H1 (cell line): ENCODE results near the gene ELL. TPM values are rescaled to one million over a fixed set of nuclear protein-coding genes. Genes with fewer than 3 reads are reported as not detected.
A peak's percentile ranks its signal among the peaks of the same experiment; 100 is the strongest.

Source experiments
- CTCF ChIA-PET: fragments of 300-600 bp; sonication (Branson Sonifier 250); formaldehyde crosslinking; loops from one replicate; lab custom pipeline; 2021; ENCODE audit not compliant: partially characterized antibody; lab: Charles Lee
- POLR2A ChIA-PET: fragments of 300-600 bp; sonication (Branson Sonifier 250); formaldehyde crosslinking; loops from one replicate; lab custom pipeline; 2021; ENCODE audit warnings: inconsistent platforms; ENCODE audit not compliant: partially characterized antibody; lab: Charles Lee
- DNase-seq, 2 experiments: peaks; one replicate each; pipeline versions ENCODE4 v3.0.0 to v3.0.0-alpha.2; 2010 to 2022; ENCODE audit warnings: low spot score in 2 of 2, low read depth in 1 of 2, mixed read lengths in 1 of 2
- FAIRE-seq: peaks from 2 replicates; lab custom pipeline; 2011; peaks lifted over from hg19 to GRCh38; lab: Jason Lieb, UNC
- H2AFZ ChIP-seq: 2 replicates; pipeline ENCODE4 v1.8.1; 2012; ENCODE audit warnings: low read length, inconsistent platforms
- H2AK5ac ChIP-seq: 2 replicates; pipeline ENCODE4 v1.6.1; 2013; ENCODE audit warnings: low read depth, low read length
- H2BK120ac ChIP-seq: replicated peaks from 2 replicates; pipeline ENCODE3; 2013; ENCODE audit warnings: low read depth, low read length, inconsistent platforms
- H2BK12ac ChIP-seq: 2 replicates; pipeline ENCODE4 v1.6.1; 2013; ENCODE audit warnings: low read depth, low read length
- H2BK15ac ChIP-seq: 2 replicates; pipeline ENCODE4 v1.6.1; 2013; ENCODE audit warnings: low read length
- H2BK20ac ChIP-seq: 2 replicates; pipeline ENCODE4 v1.6.1; 2013; ENCODE audit warnings: low read length
- H2BK5ac ChIP-seq: 2 replicates; pipeline ENCODE4 v1.6.1; 2013; ENCODE audit warnings: low read depth, low read length
- H3K14ac ChIP-seq: 2 replicates; pipeline ENCODE4 v1.6.1; 2013; ENCODE audit warnings: inconsistent platforms; ENCODE audit not compliant: insufficient read length
- H3K18ac ChIP-seq: 2 replicates; pipeline ENCODE4 v1.6.1; 2013; ENCODE audit warnings: low read length; ENCODE audit errors: extremely low read depth
- H3K23ac ChIP-seq: 2 replicates; pipeline ENCODE4 v1.6.1; 2013; ENCODE audit warnings: inconsistent platforms; ENCODE audit not compliant: insufficient read length
- H3K23me2 ChIP-seq: 2 replicates; pipeline ENCODE4 v1.6.1; 2013; ENCODE audit warnings: low read depth, low read length
- H3K27ac ChIP-seq: 2 replicates; pipeline ENCODE4 v1.6.1; 2011; ENCODE audit warnings: low read depth, low read length, inconsistent platforms
- H3K27me3 ChIP-seq, 4 experiments: replicated peaks in 1 of 4; 1 replicate in 1 of 4; 2 replicates in 3 of 4; pipeline versions ENCODE4 v1.6.1 to v1.8.1; 2011 to 2013; ENCODE audit warnings: low read length in 3 of 4, mild to moderate bottlenecking in 3 of 4, inconsistent platforms in 2 of 4, mixed read lengths in 2 of 4, moderate library complexity in 1 of 4; ENCODE audit not compliant: control insufficient read depth in 3 of 4, insufficient read depth in 3 of 4; ENCODE audit errors: extremely low read depth in 1 of 4
- H3K36me3 ChIP-seq, 4 experiments: 2 replicates each; pipeline versions ENCODE4 v1.6.1 to v1.8.1; 2011 to 2013; ENCODE audit warnings: mild to moderate bottlenecking in 4 of 4, low read length in 3 of 4, moderate library complexity in 2 of 4, control low read depth in 1 of 4, inconsistent platforms in 1 of 4; ENCODE audit not compliant: insufficient read depth in 4 of 4, control insufficient read depth in 2 of 4
- H3K4ac ChIP-seq: replicated peaks from 2 replicates; pipeline ENCODE3; 2013; ENCODE audit warnings: low read length, low read depth, mixed read lengths, inconsistent platforms; ENCODE audit not compliant: insufficient read length
- H3K4me1 ChIP-seq, 4 experiments: replicated peaks in 1 of 4; 1 replicate in 1 of 4; 2 replicates in 3 of 4; pipeline versions ENCODE4 v1.6.1 to v1.8.1; 2011 to 2013; ENCODE audit warnings: low read length in 3 of 4, inconsistent platforms in 2 of 4, mixed read lengths in 1 of 4; ENCODE audit not compliant: insufficient read depth in 4 of 4, control insufficient read depth in 3 of 4
- H3K4me2 ChIP-seq, 2 experiments: 2 replicates each; pipeline versions ENCODE4 v1.6.1 to v1.8.1; 2011 to 2013; ENCODE audit warnings: low read depth in 2 of 2, low read length in 2 of 2, control low read depth in 1 of 2, inconsistent platforms in 1 of 2, mild to moderate bottlenecking in 1 of 2; ENCODE audit not compliant: insufficient read depth in 1 of 2
- H3K4me3 ChIP-seq, 4 experiments: fragments of 200-600, 300-600 bp in 1 of 4; sonication (generic), shearing (Covaris generic), sonication (Bioruptor Twin) in 1 of 4; 2 replicates each; pipeline versions ENCODE4 v1.5.1 to v1.8.1; 2011 to 2016; ENCODE audit warnings: low read length in 4 of 4, low read depth in 3 of 4, control low read depth in 2 of 4, inconsistent platforms in 2 of 4, mild to moderate bottlenecking in 2 of 4, mixed read lengths in 1 of 4, moderate library complexity in 1 of 4; ENCODE audit not compliant: insufficient read depth in 2 of 4; ENCODE audit errors: extremely low read depth in 1 of 4
- H3K56ac ChIP-seq: replicated peaks from 2 replicates; pipeline ENCODE3; 2013; ENCODE audit warnings: low read depth, mild to moderate bottlenecking, mixed read lengths, low read length, inconsistent platforms; ENCODE audit not compliant: insufficient read length
- H3K79me1 ChIP-seq: 2 replicates; pipeline ENCODE4 v1.6.1; 2013; ENCODE audit warnings: low read depth, low read length, control low read depth
- H3K79me2 ChIP-seq, 2 experiments: 2 replicates each; pipeline versions ENCODE4 v1.6.1 to v1.8.1; 2012 to 2013; ENCODE audit warnings: low read length in 2 of 2, mild to moderate bottlenecking in 2 of 2, inconsistent platforms in 1 of 2; ENCODE audit not compliant: insufficient read depth in 2 of 2, control insufficient read depth in 1 of 2
- H3K9ac ChIP-seq, 4 experiments: replicated peaks in 1 of 4; 1 replicate in 1 of 4; 2 replicates in 3 of 4; pipeline versions ENCODE4 v1.6.1 to v1.8.1; 2011 to 2013; ENCODE audit warnings: low read depth in 3 of 4, low read length in 3 of 4, control low read depth in 2 of 4, mild to moderate bottlenecking in 2 of 4, moderate library complexity in 2 of 4, inconsistent platforms in 1 of 4; ENCODE audit errors: extremely low read depth in 1 of 4
- H3K9me3 ChIP-seq, 2 experiments: 2 replicates each; pipeline versions ENCODE4 v1.6.1 to v1.8.1; 2012 to 2013; ENCODE audit warnings: mild to moderate bottlenecking in 2 of 2, moderate library complexity in 2 of 2, control low read depth in 1 of 2, inconsistent platforms in 1 of 2, low read depth in 1 of 2, low read length in 1 of 2, mixed read lengths in 1 of 2; ENCODE audit not compliant: insufficient read depth in 2 of 2
- H4K20me1 ChIP-seq, 2 experiments: replicated peaks in 1 of 2; 2 replicates each; pipeline versions ENCODE3 to v1.8.1; 2011 to 2013; ENCODE audit warnings: inconsistent platforms in 2 of 2, low read length in 2 of 2, mild to moderate bottlenecking in 1 of 2; ENCODE audit not compliant: insufficient read depth in 2 of 2, control insufficient read depth in 1 of 2
- H4K5ac ChIP-seq: 2 replicates; pipeline ENCODE4 v1.6.1; 2013; ENCODE audit warnings: low read length, low read depth, mixed read lengths, inconsistent platforms; ENCODE audit not compliant: insufficient read length
- H4K8ac ChIP-seq: 2 replicates; pipeline ENCODE4 v1.8.0; 2013; ENCODE audit warnings: mild to moderate bottlenecking, moderate library complexity, low read length, inconsistent platforms; ENCODE audit not compliant: insufficient read depth; ENCODE audit errors: extremely low read depth
- H4K91ac ChIP-seq: replicated peaks from 2 replicates; pipeline ENCODE3; 2013; ENCODE audit warnings: low read length, mixed read lengths, inconsistent platforms; ENCODE audit not compliant: insufficient read length
- ATF2 ChIP-seq: IDR thresholded peaks from 2 replicates; pipeline ENCODE4 v1.6.1; 2012; ENCODE audit warnings: low read length, inconsistent platforms
- BRCA1 ChIP-seq: IDR thresholded peaks from 2 replicates; pipeline ENCODE4 v1.6.1; 2012; ENCODE audit warnings: low read depth, low read length, improper control_type of control experiment
- EZH2 ChIP-seq: fragments of 200-600 bp; sonication (generic); IDR thresholded peaks from 2 replicates; pipeline ENCODE4 v1.7.1; 2012; ENCODE audit warnings: low read depth, mild to moderate bottlenecking, moderate library complexity, low read length, inconsistent platforms; ENCODE audit not compliant: severe bottlenecking
- GTF2F1 ChIP-seq: IDR thresholded peaks from 2 replicates; pipeline ENCODE4 v1.6.1; 2012; ENCODE audit warnings: low read depth, low read length, improper control_type of control experiment, borderline replicate concordance
- JUN ChIP-seq: IDR thresholded peaks from 2 replicates; pipeline ENCODE4 v1.6.1; 2011; ENCODE audit warnings: low read depth, mild to moderate bottlenecking, improper control_type of control experiment, low read length
- JUND ChIP-seq: IDR thresholded peaks from 2 replicates; pipeline ENCODE4 v1.6.1; 2011; ENCODE audit warnings: mild to moderate bottlenecking, improper control_type of control experiment, low read length
- RNF2 ChIP-seq: fragments of 200-900, 300-1000 bp; sonication (generic); IDR thresholded peaks from 2 replicates; pipeline ENCODE4 v1.7.1; 2016; ENCODE audit warnings: borderline replicate concordance, low read depth, mild to moderate bottlenecking, antibody characterized with exemption, low read length; ENCODE audit not compliant: poor library complexity, severe bottlenecking; ENCODE audit errors: missing control alignments
- TAF7 ChIP-seq: optimal IDR thresholded peaks from 2 replicates; pipeline ENCODE3; 2011; ENCODE audit warnings: low read depth, mild to moderate bottlenecking, inconsistent platforms, low read length, moderate library complexity, borderline replicate concordance
- WGBS, 2 experiments: shearing (Covaris generic) in 1 of 2; methylation state at CpG; one replicate each; pipeline versions ENCODE4 v1.1.6 to v1.1.7; 2013 to 2015; ENCODE audit warnings: low lambda C conversion rate in 2 of 2, mixed read lengths in 2 of 2, inconsistent platforms in 1 of 2, low coverage in 1 of 2, missing lambda C conversion rate in 1 of 2; ENCODE audit not compliant: insufficient replicate concordance in 2 of 2, insufficient coverage in 1 of 2, insufficient read length in 1 of 2; ENCODE audit errors: extremely low coverage in 1 of 2, missing lambda C conversion rate in 1 of 2; 5-methylcytosine and 5-hydroxymethylcytosine counted together
- polyA plus RNA-seq, 7 experiments: library from polyadenylated mRNA; depleted of rRNA in 3 of 7; stranded (reverse) in 5 of 7; unstranded in 2 of 7; fragments of >200 nt in 5 of 7; fragments of 200-250 nt in 2 of 7; gene quantifications; 1 replicate in 5 of 7; 2 replicates in 1 of 7; 4 replicates in 1 of 7; pipeline versions ENCODE4 v1.2.1 to v1.2.3, GENCODE V29; 2011 to 2013; ENCODE audit warnings: missing spikeins in 2 of 7, mixed read lengths in 2 of 7
- total RNA-seq: library from RNA; stranded (reverse); fragmentation: NEBNext Ultra II Directional; extraction: Animal tissue kit (Norgen Biotek cat#: 25700); gene quantifications from 2 replicates; pipeline ENCODE4 v1.2.1, GENCODE V29; 2021

Gene ELL
- total and polyA plus RNA-seq, 2 of the 8 experiments (the other 6 are each of a cell fraction or from before 2014, with no cell fraction given): 5.2 to 10.5 TPM

DNA sequence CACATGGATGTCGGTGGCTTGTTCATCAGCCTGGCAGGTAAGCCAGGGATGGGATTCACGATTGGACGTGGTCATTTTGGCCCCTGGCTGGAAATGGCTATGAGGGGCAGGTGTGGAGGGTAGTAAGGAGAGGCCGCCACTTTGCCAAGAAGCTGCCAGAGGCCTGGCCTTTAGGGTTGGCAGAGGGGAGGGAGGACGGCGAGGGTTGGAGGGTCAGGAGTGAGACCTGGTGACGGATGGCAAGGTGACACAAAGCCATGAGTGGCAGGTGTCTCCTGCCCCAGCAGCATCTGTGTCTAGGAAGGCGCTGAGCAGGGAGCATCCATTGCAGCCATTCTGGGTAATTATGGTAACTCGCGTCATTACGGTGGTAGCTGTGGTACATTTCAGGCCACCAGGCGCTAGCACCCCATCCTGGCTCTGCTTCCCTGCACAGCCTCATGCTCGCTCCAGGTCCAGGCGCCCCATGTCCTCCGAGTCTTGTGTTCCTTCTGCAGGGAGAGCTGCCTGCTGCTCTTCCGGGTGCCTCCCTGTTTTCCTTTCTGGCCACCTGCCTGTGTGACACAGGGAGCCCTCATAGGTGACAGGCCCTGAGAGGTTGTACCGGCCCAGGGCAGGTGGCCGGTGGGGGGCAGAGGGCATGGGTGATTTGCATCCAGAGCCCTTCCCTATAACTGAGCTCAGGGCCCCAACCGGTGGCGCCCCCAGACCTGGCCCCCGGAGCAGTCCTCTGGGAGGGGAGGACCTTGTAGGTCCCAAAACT, 98.4 kb downstream of the ELL start:
- H3K56ac ChIP-seq: no peak overlapping the region
- no peak overlapping the region for H3K27ac ChIP-seq
- H3K79me2 ChIP-seq: peaks cover 0 to 4% of the 10 kb centered on the region in 2 experiments; a peak in 1 of 4 replicates
- H3K4ac ChIP-seq: peak overlapping the region; percentile 53
- FAIRE-seq: no peak
- peaks cover 3% of the 10 kb centered on the region; the same call in 1 of the 2 replicates for H3K79me1 ChIP-seq
- no peak overlapping the region for H2AFZ ChIP-seq
- no peak overlapping the region for H3K23ac ChIP-seq
- H3K9me3 ChIP-seq: no peaks in the 10 kb centered on the region
- H3K36me3 ChIP-seq: no peaks in the 10 kb centered on the region
- H3K4me1 ChIP-seq: peaks cover 0 to 32% (median 21%) of the 10 kb centered on the region in 4 experiments; a peak in 6 of 7 replicates
- ChIA-PET POLR2A (interaction anchor here (1.0 to 3.8 kb wide), 2 partner anchors 11 to 142 kb away, joined by 3 to 27 read pairs; partner anchors contain the start of gene JUND), CTCF (interaction anchor here (1.0 to 4.1 kb wide), 5 partner anchors 13 to 95 kb away, joined by 4 to 30 read pairs (median 5); no protein-coding TSS in a partner anchor)
- H2BK5ac ChIP-seq: no peak overlapping the region
- WGBS, 2 experiments: 85% methylated on average over 21 of the region's 21 CpGs; no CpG with 5 or more reads in 1 of the 2 experiments
- no peak overlapping the region; the same call in 1 of the 2 replicates for H3K18ac ChIP-seq
- H2BK20ac ChIP-seq: peak overlapping the region; percentile 43; the same call in 1 of the 2 replicates
- H2BK120ac ChIP-seq: no peak overlapping the region
- DNase-seq: no peak
- peak overlapping the region; percentile 14; the same call in 1 of the 2 replicates for H4K8ac ChIP-seq
- H3K14ac ChIP-seq: no peak overlapping the region
- peaks cover under 1 to 18% (median 14%) of the 10 kb centered on the region in 4 experiments for H3K27me3 ChIP-seq
- H2BK12ac ChIP-seq: peak overlapping the region; percentile 60; the same call in 1 of the 2 replicates
- peak overlapping the region; percentile 75; the same call in 1 of the 2 replicates for H2AK5ac ChIP-seq
- H4K5ac ChIP-seq: no peak overlapping the region
- H3K23me2 ChIP-seq: peaks cover 8% of the 10 kb centered on the region; the same call in 1 of the 2 replicates
- H4K20me1 ChIP-seq: peaks cover 4 to 19% of the 10 kb centered on the region in 2 experiments
- H4K91ac ChIP-seq: peak overlapping the region; percentile 42
- H3K4me3 ChIP-seq: no peak overlapping the region; a peak in 1 of 8 replicates
- no peak overlapping the region for H3K4me2 ChIP-seq
- H3K9ac ChIP-seq: no peak overlapping the region
- H2BK15ac ChIP-seq: 0 out of 2 replicates have a peak overlapping the region, but pooled peaks have one; percentile 72
- TF ChIP-seq ATF2 (no peak), JUND (no peak), RNF2 (no peak), BRCA1 (no peak), TAF7 (no peak), EZH2 (no peak), GTF2F1 (no peak), JUN (no peak)
